ENCODE results near the gene MX1.

- TF ChIP-seq CTCF (IDR thresholded peaks at IDR 0.05; ENCODE audit: insufficient read depth, low read depth, low read length) (no peak), EZH2 (IDR thresholded peaks at IDR 0.05; ENCODE audit: insufficient read depth, low read length) (no peak)
Measured at GRCh38 chr21:41489329-41489728, 63.3 kb downstream of the MX1 start.
